IPS-NIHi11 (cell line): Measurements from ENCODE around the gene MCOLN3.

Experiments
- DNase-seq: peaks from one replicate; pipeline ENCODE4 v3.0.0; 2012; ENCODE audit warnings: mixed read lengths, low spot score

Gene MCOLN3

GRCh38 chr1:85048296-85049064 is at the start of gene MCOLN3:
Gene MCOLN3 (minus strand): TSS chr1:85048500. CDS start chr1:85045360, 3,140 bp downstream.
- DNase-seq = peak; percentile 68

GRCh38 chr1:85093644-85094043 is 45.3 kb upstream of the MCOLN3 start:
- DNase-seq = no peak

GRCh38 chr1:85091671-85092280 is 43.5 kb upstream of the MCOLN3 start:
- no peak for DNase-seq

GRCh38 chr1:85090225-85090624 is 41.9 kb upstream of the MCOLN3 start:
- DNase-seq = no peak

GRCh38 chr1:85089203-85089602 is 40.9 kb upstream of the MCOLN3 start:
- DNase-seq = no peak

GRCh38 chr1:85088408-85088784 is 40.1 kb upstream of the MCOLN3 start:
- no peak for DNase-seq

GRCh38 chr1:85087659-85088407 is 39.5 kb upstream of the MCOLN3 start:
- DNase-seq = no peak

GRCh38 chr1:85085417-85085816 is 37.1 kb upstream of the MCOLN3 start:
- no peak for DNase-seq

- peak; percentile 21 for DNase-seq
Measured at GRCh38 chr1:85078903-85079302, 30.6 kb upstream of the MCOLN3 start.

GRCh38 chr1:85074365-85074964 is 26.2 kb upstream of the MCOLN3 start:
- DNase-seq = no peak

- DNase-seq = no peak
Measured at GRCh38 chr1:85070972-85071492, 22.7 kb upstream of the MCOLN3 start.

GRCh38 chr1:85068846-85069245 is 20.5 kb upstream of the MCOLN3 start:
- no peak for DNase-seq

- no peak for DNase-seq
Measured at GRCh38 chr1:85065550-85065949, 17.2 kb upstream of the MCOLN3 start.

GRCh38 chr1:85062425-85063026 is 14.2 kb upstream of the MCOLN3 start:
- no peak for DNase-seq

GRCh38 chr1:85061711-85062424 is 13.6 kb upstream of the MCOLN3 start:
- DNase-seq = peak; percentile 97

- no peak for DNase-seq
Measured at GRCh38 chr1:85060038-85060437, 11.7 kb upstream of the MCOLN3 start.

GRCh38 chr1:85059563-85059962 is 11.3 kb upstream of the MCOLN3 start:
- no peak for DNase-seq

- no peak for DNase-seq
Measured at GRCh38 chr1:85058786-85059185, 10.5 kb upstream of the MCOLN3 start.

- no peak for DNase-seq
Measured at GRCh38 chr1:85058311-85058710, 10.0 kb upstream of the MCOLN3 start.

- DNase-seq = no peak
Measured at GRCh38 chr1:85054664-85055063, 6.4 kb upstream of the MCOLN3 start.

GRCh38 chr1:85049735-85050166 is 1.5 kb upstream of the MCOLN3 start:
- DNase-seq = no peak
